Spleen (tissue), 7 donors: ENCODE measurements around the gene TCEANC2.

Experiments used
- POLR2A ChIP-seq, 3 donors: fragments of 450-650 bp; IDR thresholded peaks; one replicate each; pipeline ENCODE4 v1.5.1; 2017; ENCODE audit warnings: antibody characterized with exemption in 3 of 3, mild to moderate bottlenecking in 1 of 3
- TF ChIP-seq, protein P1 (sequence below), 11 experiments: fragments of 200-600 bp in 7 of 11; fragments of 450-650 bp in 4 of 11; sonication (generic) in 4 of 11; IDR thresholded peaks in 8 of 11; conservative IDR thresholded peaks in 3 of 11; 1 replicate in 7 of 11; 2 replicates in 4 of 11; pipeline versions ENCODE4 v1.4.0 to v1.8.0; 2016 to 2021; ENCODE audit warnings: antibody characterized with exemption in 11 of 11, inconsistent platforms in 4 of 11, mild to moderate bottlenecking in 1 of 11
- donor health status: DM: no; HTN: no; CAD: no; lungs with moderate emphysema.
- donor health status: DM: no; HTN: no; CAD: no.
- donor health status: DM: no; HTN: no; CAD: no.

DNA sequence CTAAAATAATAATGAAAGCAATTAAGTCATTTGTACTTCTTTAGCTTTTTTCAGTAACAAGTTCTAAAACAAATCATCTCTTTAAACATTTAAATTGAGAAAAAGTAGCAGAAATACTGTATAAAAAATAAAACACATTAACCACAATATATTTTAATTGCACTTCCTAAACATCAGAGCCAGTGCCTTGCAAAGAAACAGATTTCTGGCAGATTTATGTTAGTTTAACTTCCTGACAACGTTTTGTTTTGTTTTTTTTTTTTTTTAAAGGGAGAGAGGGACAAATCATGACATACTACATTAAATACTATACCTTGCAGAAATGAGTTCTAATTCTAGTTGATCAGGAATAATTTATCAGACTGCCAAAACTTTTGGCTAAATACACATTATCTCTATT is 11.6 kb upstream of the TCEANC2 start:
- TF ChIP-seq, protein P1, sequence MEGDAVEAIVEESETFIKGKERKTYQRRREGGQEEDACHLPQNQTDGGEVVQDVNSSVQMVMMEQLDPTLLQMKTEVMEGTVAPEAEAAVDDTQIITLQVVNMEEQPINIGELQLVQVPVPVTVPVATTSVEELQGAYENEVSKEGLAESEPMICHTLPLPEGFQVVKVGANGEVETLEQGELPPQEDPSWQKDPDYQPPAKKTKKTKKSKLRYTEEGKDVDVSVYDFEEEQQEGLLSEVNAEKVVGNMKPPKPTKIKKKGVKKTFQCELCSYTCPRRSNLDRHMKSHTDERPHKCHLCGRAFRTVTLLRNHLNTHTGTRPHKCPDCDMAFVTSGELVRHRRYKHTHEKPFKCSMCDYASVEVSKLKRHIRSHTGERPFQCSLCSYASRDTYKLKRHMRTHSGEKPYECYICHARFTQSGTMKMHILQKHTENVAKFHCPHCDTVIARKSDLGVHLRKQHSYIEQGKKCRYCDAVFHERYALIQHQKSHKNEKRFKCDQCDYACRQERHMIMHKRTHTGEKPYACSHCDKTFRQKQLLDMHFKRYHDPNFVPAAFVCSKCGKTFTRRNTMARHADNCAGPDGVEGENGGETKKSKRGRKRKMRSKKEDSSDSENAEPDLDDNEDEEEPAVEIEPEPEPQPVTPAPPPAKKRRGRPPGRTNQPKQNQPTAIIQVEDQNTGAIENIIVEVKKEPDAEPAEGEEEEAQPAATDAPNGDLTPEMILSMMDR (IDR thresholded peaks at IDR 0.05 in 8 of 11, conservative IDR thresholded peaks at IDR 0.05 in 3 of 11) = no peak
- no peak for TF ChIP-seq POLR2A (IDR thresholded peaks at IDR 0.05)
